CD1c-positive myeloid dendritic cell (primary cell): ENCODE results near the gene MDM1.
A peak's percentile ranks its signal among the peaks of the same experiment; 100 is the strongest.

Experiments
- DNase-seq: peaks from one replicate; pipeline ENCODE4 v3.0.0-alpha.2; 2016; ENCODE audit errors: extremely low spot score

Gene MDM1

GRCh38 chr12:68356060-68356695 lies 24.0 kb upstream of the MDM1 start:
- peak; percentile 33 for DNase-seq

GRCh38 chr12:68354977-68355541 lies 22.9 kb upstream of the MDM1 start:
- DNase-seq = no peak

DNA sequence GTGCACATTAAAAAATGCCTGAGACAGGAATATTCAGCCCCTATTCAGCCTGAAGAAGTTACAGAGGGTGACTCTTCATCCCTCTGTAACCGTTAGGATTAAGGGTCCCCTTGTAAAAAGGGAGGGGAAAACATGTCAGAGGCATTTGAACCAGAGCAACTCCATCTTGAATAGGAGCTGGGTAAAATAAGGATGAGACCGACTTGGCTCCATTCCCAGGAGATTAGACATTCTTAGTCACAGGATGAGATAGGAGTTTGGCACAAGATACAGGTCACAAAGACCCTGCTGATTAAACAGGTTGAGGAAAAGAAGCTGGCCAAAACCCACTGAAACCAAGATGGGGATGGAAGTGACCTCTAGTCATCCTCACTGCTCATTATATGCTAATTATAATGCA lies 19.9 kb upstream of the MDM1 start:
- DNase-seq = no peak

DNA sequence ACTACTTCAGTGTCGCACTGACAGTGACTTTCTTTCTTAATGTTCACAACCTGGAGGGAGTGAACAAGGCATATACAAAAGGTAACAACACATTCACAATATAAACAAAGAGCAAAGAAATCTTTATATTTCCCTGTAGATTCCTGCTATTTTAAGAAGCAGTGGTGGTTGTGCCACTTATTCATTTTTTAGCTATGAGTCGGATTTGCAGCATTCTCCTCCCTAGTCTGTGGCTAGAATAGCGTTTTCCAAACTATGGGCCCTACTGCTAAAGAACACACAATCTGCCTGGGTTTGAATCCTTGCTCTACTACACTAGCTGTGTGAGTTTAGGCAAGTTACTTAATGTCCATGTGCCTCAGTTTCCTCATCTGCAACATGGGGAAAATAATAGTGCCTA lies 18.6 kb upstream of the MDM1 start:
- DNase-seq = no peak

DNA sequence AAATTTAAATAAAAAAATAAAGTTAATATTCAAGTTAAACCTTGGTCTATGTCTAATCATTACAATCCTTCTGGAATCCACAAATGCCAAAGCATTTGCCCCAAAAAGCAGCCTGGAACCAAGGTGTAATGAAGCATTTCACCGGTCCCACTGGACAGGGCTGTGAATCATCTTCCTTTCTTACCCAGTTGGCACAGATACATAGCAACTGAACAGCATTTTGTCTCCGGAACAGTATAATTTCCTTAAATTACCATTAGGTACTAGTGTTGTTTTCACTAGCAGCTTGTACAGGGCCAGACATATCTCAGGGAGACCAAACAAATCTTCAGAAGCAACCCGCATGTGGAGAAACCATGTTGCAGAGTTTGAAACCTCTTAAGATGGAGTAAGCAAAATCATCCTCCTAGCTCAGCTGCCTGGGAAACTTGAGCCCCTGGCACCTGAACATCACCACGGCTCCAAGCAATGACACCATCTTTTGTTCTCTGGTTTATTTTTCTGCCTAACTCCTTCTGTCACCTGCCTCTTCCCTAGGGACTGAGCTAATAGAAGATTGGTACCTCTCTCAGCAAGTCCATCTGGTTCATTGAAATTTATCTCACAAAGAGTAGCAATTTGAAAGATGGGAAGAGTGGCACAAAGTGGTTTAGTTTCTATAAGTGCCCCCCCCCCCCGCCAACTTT lies 17.9 kb upstream of the MDM1 start:
- no peak for DNase-seq

GRCh38 chr12:68349220-68349621 lies 17.1 kb upstream of the MDM1 start:
- no peak for DNase-seq

DNA sequence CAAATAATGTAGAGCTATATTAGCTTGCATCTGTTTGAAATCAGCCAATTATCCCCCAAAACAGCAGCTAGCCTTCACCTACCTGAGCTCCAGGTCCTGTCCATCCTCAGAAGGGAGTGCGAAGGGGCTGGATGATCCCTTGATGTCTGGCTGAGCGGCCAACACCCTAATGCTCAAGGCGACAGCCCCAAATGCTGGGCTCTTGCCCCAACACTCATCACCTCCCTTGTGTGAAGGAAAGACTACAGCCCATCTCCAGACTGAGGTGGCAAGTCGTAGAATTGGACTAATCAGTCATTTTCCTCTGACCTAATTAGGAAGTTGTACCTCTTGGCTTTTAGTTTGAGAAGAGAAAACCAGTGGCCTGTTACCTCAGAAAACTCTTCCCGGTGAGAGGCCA lies 16.3 kb upstream of the MDM1 start:
- no peak for DNase-seq

DNA sequence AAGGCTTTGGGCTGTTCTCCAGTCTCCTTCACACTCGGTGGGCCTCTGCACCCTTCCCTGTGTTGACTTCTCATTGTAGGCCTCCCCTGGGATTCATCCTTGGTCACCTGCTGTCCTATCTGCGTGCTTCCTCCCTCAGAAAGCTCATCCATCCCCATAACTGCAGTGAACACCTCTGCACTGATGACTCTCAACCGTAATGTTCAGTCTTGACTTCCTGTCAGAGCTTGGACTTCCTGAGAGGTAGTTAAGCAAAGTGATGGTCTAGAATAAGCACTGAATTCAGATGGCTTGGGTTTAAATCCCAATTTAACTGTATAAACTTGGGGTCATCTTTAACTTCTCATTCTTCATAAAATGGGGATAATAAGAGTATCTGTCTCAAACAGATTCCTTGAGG lies 13.6 kb upstream of the MDM1 start:
- no peak for DNase-seq

GRCh38 chr12:68344126-68344525 lies 12.0 kb upstream of the MDM1 start:
- DNase-seq = no peak

- DNase-seq = no peak
Observed at GRCh38 chr12:68342966-68343365, 10.8 kb upstream of the MDM1 start.

DNA sequence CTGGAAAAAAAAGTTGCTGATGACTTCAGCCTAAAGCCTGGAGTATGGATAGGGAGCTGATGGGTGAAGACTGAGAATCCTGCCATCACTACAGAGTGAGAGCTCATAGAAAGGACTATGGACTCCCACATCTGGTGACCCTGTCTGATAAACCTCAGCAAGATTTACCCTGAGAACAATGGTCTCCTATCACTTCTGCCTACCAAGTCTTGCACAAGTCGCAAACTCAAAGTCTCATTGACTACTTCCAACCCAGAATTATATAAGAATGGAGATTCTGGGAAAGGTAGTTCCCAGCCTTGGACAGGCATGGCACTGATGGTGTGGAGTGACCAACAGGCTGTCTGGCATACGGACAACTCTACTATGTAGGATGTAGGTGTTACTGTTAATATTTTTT lies 9.7 kb upstream of the MDM1 start:
- DNase-seq = no peak

GRCh38 chr12:68340404-68341270 lies 8.5 kb upstream of the MDM1 start:
- no peak for DNase-seq

GRCh38 chr12:68336889-68337303 lies 4.7 kb upstream of the MDM1 start:
- no peak for DNase-seq

- no peak for DNase-seq
Observed at GRCh38 chr12:68335462-68335861, 3.3 kb upstream of the MDM1 start.

- DNase-seq = peak; percentile 12
Observed at GRCh38 chr12:68334132-68334531, 2.0 kb upstream of the MDM1 start.

GRCh38 chr12:68332728-68333630 lies 817 bp upstream of the MDM1 start:
- no peak for DNase-seq

DNA sequence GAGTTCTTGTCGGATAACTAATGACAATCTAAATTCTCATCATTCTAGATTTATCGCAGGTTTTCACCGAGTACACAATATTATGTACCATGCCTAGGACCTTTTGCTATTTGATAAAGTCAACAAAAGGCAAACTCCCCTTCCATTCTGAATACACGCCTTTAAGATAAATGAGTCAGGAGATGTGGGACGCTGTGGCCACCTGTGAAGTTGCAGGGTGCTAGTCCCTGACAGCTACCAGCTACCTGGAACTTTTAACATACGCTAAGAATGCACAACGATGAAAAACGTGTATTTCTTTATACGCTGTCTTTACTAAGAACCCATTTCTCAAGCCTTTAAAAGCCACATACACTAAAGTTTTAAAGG lies 678 bp downstream of the MDM1 start:
- no peak for DNase-seq

DNA sequence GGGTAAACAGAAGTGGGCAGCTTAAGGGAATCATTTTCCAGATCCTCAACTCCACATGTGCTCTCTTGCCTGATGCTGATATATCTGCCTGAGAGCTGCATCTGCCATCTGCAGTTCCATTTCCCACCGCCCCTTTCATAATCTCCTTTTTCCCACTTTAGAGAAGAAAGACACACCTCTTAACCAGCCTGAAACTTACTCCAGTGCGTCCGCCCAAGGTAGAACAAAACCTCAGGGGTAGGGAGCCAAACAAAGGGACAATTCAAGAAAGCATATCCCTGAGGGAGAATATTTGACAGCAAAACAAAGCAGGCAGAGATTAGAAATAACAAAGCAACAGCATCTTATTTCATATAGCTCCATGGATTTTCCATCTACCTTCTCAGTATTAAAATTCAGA lies 4.3 kb downstream of the MDM1 start:
- DNase-seq = no peak

DNA sequence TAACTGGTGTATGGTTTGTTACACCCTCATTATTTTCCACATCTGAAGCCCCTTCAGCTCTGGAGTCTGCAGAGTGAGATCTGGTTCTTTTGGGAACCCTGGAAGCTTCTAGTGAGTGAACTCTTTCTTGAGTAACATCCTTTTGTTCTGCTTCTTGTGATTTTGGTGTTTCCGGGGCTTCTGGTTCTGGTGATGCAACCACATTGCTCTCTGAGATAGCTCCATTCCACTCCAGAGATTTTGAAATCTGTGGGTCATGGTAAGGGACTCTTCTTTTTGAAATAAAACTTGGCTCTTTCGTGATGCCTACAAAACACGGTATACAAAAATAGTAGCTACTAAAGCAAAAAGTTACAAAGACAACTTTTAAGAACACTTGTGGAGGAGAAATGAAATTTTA lies 5.4 kb downstream of the MDM1 start:
- DNase-seq = peak; percentile 45

DNA sequence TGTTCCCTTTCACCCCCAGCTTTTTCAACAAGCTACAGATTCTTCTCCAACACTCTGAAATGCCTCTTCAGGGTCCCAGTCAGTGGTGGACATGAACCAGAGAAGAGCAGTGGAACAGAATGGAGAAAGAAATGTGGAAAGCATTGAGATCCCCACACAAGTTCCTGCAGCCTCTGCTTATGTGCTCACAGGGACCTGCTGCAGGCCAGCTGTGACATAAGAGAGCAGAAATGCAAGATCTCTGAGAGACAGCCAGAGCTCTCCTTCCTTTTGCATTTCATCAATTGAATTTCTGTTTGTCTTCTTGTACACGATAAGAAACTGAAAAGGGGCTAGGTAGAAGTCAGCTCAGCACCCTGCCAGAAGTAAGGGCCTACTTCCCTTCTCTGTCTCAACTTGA lies 6.2 kb downstream of the MDM1 start:
- no peak for DNase-seq

- DNase-seq = no peak
Observed at GRCh38 chr12:68324531-68324930, 7.6 kb downstream of the MDM1 start.

DNA sequence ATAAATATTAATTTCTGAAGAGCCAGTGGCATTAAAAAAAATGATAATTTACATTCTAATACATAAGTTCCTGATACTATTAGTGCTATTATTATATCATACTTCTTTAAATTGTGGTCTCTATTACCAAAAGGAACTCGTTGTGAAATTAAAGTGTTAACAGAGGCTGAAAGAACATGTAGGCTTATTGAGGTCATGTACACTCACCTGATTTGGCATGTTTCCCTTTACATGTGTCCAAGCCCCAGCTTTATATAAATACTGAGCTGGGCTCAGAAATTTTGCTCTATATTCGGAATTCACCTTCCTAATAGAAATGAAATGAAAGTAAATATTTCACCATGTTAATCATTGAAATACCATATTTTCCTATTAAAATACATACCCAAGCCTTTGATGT lies 11.0 kb downstream of the MDM1 start:
- DNase-seq = no peak
